Activated naive CD8-positive, alpha-beta T cell treated with anti-CD3 and anti-CD28 coated beads, Interleukin-2, amount 50 U/mL, for 24 hours (primary cell): Measurements from ENCODE around the gene TIMM22.
"Not testable (repeated sequence)": the region's sequence is repeated elsewhere in the genome, so short reads cannot be mapped to it uniquely, and the experiment has no call there.

ENCODE experiments used
- ATAC-seq: fragments of 150-1000 bp; cut with Tn5 transposase; one replicate; pipeline ENCODE4 v1.10.0; 2021
- DNase-seq: peaks from one replicate; pipeline ENCODE4 v3.0.0; 2021
- H3K27ac Mint-ChIP-seq: one replicate; pipeline ENCODE4 v1.8.0; 2021; ENCODE audit warnings: mild to moderate bottlenecking, mixed read lengths
- H3K27me3 Mint-ChIP-seq: one replicate; pipeline ENCODE4 v1.8.0; 2021; ENCODE audit warnings: mixed read lengths
- H3K36me3 Mint-ChIP-seq: one replicate; pipeline ENCODE4 v1.8.0; 2021; ENCODE audit warnings: low read depth, mixed read lengths
- H3K4me1 Mint-ChIP-seq: one replicate; pipeline ENCODE4 v1.8.0; 2021; ENCODE audit warnings: mixed read lengths
- H3K4me3 Mint-ChIP-seq: one replicate; pipeline ENCODE4 v1.8.0; 2021; ENCODE audit warnings: mild to moderate bottlenecking, moderate library complexity, mixed read lengths
- H3K9me3 Mint-ChIP-seq: one replicate; pipeline ENCODE4 v1.8.0; 2021; ENCODE audit warnings: mixed read lengths

The TIMM22 gene

GRCh38 chr17:965311-965989, 31.5 kb upstream of the TIMM22 start:
- no peak overlapping the region for H3K27ac Mint-ChIP-seq
- ATAC-seq, result no peak
- H3K27me3 Mint-ChIP-seq, result peaks cover 48% of the 10 kb centered on the region
- no peak overlapping the region for H3K4me3 Mint-ChIP-seq
- DNase-seq, result no peak
- H3K36me3 Mint-ChIP-seq, result no peaks in the 10 kb centered on the region
- H3K4me1 Mint-ChIP-seq, result peaks cover 7% of the 10 kb centered on the region
- no peaks in the 10 kb centered on the region for H3K9me3 Mint-ChIP-seq

- Mint-ChIP-seq H3K4me3 (no peak overlapping the region), H3K27me3 (peaks cover 56% of the 10 kb centered on the region), H3K36me3 (no peaks in the 10 kb centered on the region), H3K27ac (no peak overlapping the region), H3K9me3 (no peaks in the 10 kb centered on the region), H3K4me1 (peaks cover 7% of the 10 kb centered on the region)
- DNase-seq (no peak), ATAC-seq (no peak)
These were observed 29.8 kb upstream of the TIMM22 start for GRCh38 chr17:967122-967521.

- no peak for DNase-seq
- Mint-ChIP-seq H3K36me3 (no peaks in the 10 kb centered on the region), H3K4me3 (peak overlapping the region; percentile 48), H3K9me3 (no peaks in the 10 kb centered on the region), H3K4me1 (peaks cover 7% of the 10 kb centered on the region), H3K27me3 (peaks cover 52% of the 10 kb centered on the region), H3K27ac (no peak overlapping the region)
- no peak for ATAC-seq
These were observed 27.9 kb upstream of the TIMM22 start for GRCh38 chr17:968812-969730.

- Mint-ChIP-seq H3K9me3 (no peaks in the 10 kb centered on the region), H3K4me3 (peak overlapping the region; percentile 48), H3K27me3 (peaks cover 53% of the 10 kb centered on the region), H3K4me1 (peaks cover 7% of the 10 kb centered on the region), H3K36me3 (no peaks in the 10 kb centered on the region), H3K27ac (peak overlapping the region; percentile 4)
- no peak for DNase-seq
- ATAC-seq, result no peak
These were observed 27.0 kb upstream of the TIMM22 start for GRCh38 chr17:969811-970355.

GRCh38 chr17:970364-970763, 26.6 kb upstream of the TIMM22 start:
- no peak for DNase-seq
- H3K4me3 Mint-ChIP-seq, result peak overlapping the region; percentile 48
- H3K9me3 Mint-ChIP-seq, result no peaks in the 10 kb centered on the region
- no peaks in the 10 kb centered on the region for H3K36me3 Mint-ChIP-seq
- ATAC-seq, result no peak
- no peak overlapping the region for H3K27ac Mint-ChIP-seq
- peaks cover 7% of the 10 kb centered on the region for H3K4me1 Mint-ChIP-seq
- H3K27me3 Mint-ChIP-seq, result peaks cover 53% of the 10 kb centered on the region

GRCh38 chr17:971861-972260, 25.1 kb upstream of the TIMM22 start:
- H3K36me3 Mint-ChIP-seq, ATAC-seq, DNase-seq, H3K27ac Mint-ChIP-seq, H3K9me3 Mint-ChIP-seq, H3K4me3 Mint-ChIP-seq, H3K4me1 Mint-ChIP-seq: not testable (repeated sequence)
- peaks cover 60% of the 10 kb centered on the region for H3K27me3 Mint-ChIP-seq

GRCh38 chr17:973053-973452, 23.9 kb upstream of the TIMM22 start:
- Mint-ChIP-seq H3K36me3 (no peaks in the 10 kb centered on the region), H3K4me1 (peaks cover 9% of the 10 kb centered on the region), H3K27me3 (peaks cover 67% of the 10 kb centered on the region), H3K4me3 (no peak overlapping the region), H3K27ac (no peak overlapping the region), H3K9me3 (no peaks in the 10 kb centered on the region)
- DNase-seq (no peak), ATAC-seq (no peak)

- H3K27ac Mint-ChIP-seq, H3K36me3 Mint-ChIP-seq, H3K9me3 Mint-ChIP-seq, ATAC-seq, H3K4me3 Mint-ChIP-seq, H3K4me1 Mint-ChIP-seq, DNase-seq: not testable (repeated sequence)
- peaks cover 53% of the 10 kb centered on the region for H3K27me3 Mint-ChIP-seq
These were observed 22.2 kb upstream of the TIMM22 start for GRCh38 chr17:974778-975177.

GRCh38 chr17:975371-975915, 21.5 kb upstream of the TIMM22 start:
- no peak overlapping the region for H3K4me3 Mint-ChIP-seq
- no peaks in the 10 kb centered on the region for H3K9me3 Mint-ChIP-seq
- ATAC-seq, result no peak
- no peak for DNase-seq
- H3K27ac Mint-ChIP-seq, result no peak overlapping the region
- peaks cover 48% of the 10 kb centered on the region for H3K27me3 Mint-ChIP-seq
- peaks cover 9% of the 10 kb centered on the region for H3K4me1 Mint-ChIP-seq
- H3K36me3 Mint-ChIP-seq, result no peaks in the 10 kb centered on the region

GRCh38 chr17:976312-976711, 20.6 kb upstream of the TIMM22 start:
- Mint-ChIP-seq H3K4me1 (peaks cover 16% of the 10 kb centered on the region), H3K4me3 (no peak overlapping the region), H3K9me3 (no peaks in the 10 kb centered on the region), H3K27ac (no peak overlapping the region), H3K27me3 (peaks cover 39% of the 10 kb centered on the region), H3K36me3 (no peaks in the 10 kb centered on the region)
- no peak for DNase-seq
- ATAC-seq, result no peak

GRCh38 chr17:977166-977565, 19.8 kb upstream of the TIMM22 start:
- H3K4me3 Mint-ChIP-seq, result no peak overlapping the region
- no peak for ATAC-seq
- H3K27ac Mint-ChIP-seq, result no peak overlapping the region

GRCh38 chr17:978103-979093, 18.5 kb upstream of the TIMM22 start:
- peaks cover 36% of the 10 kb centered on the region for H3K27me3 Mint-ChIP-seq
- peaks cover 16% of the 10 kb centered on the region for H3K4me1 Mint-ChIP-seq
- H3K27ac Mint-ChIP-seq, result no peak overlapping the region
- H3K36me3 Mint-ChIP-seq, result no peaks in the 10 kb centered on the region
- peak overlapping the region; percentile 51 for H3K4me3 Mint-ChIP-seq
- DNase-seq (no peak), ATAC-seq (no peak)
- H3K9me3 Mint-ChIP-seq, result no peaks in the 10 kb centered on the region

More at GRCh38 chr17:977166-977565, 19.8 kb upstream of the TIMM22 start:
- Mint-ChIP-seq H3K36me3 (no peaks in the 10 kb centered on the region), H3K27me3 (peaks cover 38% of the 10 kb centered on the region), H3K9me3 (no peaks in the 10 kb centered on the region), H3K4me1 (peaks cover 16% of the 10 kb centered on the region)
- no peak for DNase-seq

GRCh38 chr17:979212-979538, 17.8 kb upstream of the TIMM22 start:
- DNase-seq, result no peak
- Mint-ChIP-seq H3K4me1 (peaks cover 16% of the 10 kb centered on the region), H3K27me3 (peaks cover 36% of the 10 kb centered on the region), H3K4me3 (no peak overlapping the region), H3K27ac (no peak overlapping the region), H3K36me3 (no peaks in the 10 kb centered on the region), H3K9me3 (no peaks in the 10 kb centered on the region)
- ATAC-seq, result peak; percentile 18
